ENCODE results near the gene NCKAP5. TPM values are rescaled to one million over a fixed set of nuclear protein-coding genes. Genes with fewer than 3 reads are reported as not detected.

Gene NCKAP5
- total RNA-seq, 3 donors from 2014 or later (not counting 1 experiment from before 2014, with no cell fraction given), result 0.12 to 0.20 TPM; not detected in 1

GRCh38 chr2:132690664-132691303 lies 877.5 kb downstream of the NCKAP5 start:
- DNase-seq (no peak), ATAC-seq (no peak)
- H3K36me3 ChIP-seq (ENCODE audit: control insufficient read depth, insufficient read depth, low read length), result no peaks in the 10 kb centered on the region
- no peak overlapping the region for H3K4me3 ChIP-seq (ENCODE audit: low read length)
- intact Hi-C loops (cut with micrococcal nuclease), result no loop called here
- no peaks in the 10 kb centered on the region for H3K27me3 ChIP-seq (ENCODE audit: control insufficient read depth, insufficient read depth, low read length)
- H3K4me1 ChIP-seq (ENCODE audit: control insufficient read depth, insufficient read depth, low read length), result no peaks in the 10 kb centered on the region
- H3K4me1 Mint-ChIP-seq, result no peaks in the 10 kb centered on the region
- H3K27ac ChIP-seq (ENCODE audit: low read length), result no peak overlapping the region
- H3K27ac Mint-ChIP-seq, result no peak overlapping the region
- no peaks in the 10 kb centered on the region for H3K27me3 Mint-ChIP-seq (ENCODE audit: low read depth in 2 of 2)
- no peaks in the 10 kb centered on the region for H3K36me3 Mint-ChIP-seq
- no peak overlapping the region for H3K4me3 Mint-ChIP-seq
- no peak for TF ChIP-seq CTCF (IDR thresholded peaks at IDR 0.05)
- 83% methylated on average over 1 of the region's 1 CpG for WGBS (ENCODE audit: insufficient coverage)
- peaks cover 7 to 12% of the 10 kb centered on the region in 2 donors for H3K9me3 Mint-ChIP-seq
- H3K9me3 ChIP-seq (ENCODE audit: control insufficient read depth, insufficient read depth, low read length), result no peaks in the 10 kb centered on the region

GRCh38 chr2:132681766-132682165 lies 886.5 kb downstream of the NCKAP5 start:
- 86% methylated on average over 1 of the region's 1 CpG for WGBS (ENCODE audit: insufficient coverage)
- no peak overlapping the region for H3K4me3 Mint-ChIP-seq
- no peak for TF ChIP-seq CTCF (IDR thresholded peaks at IDR 0.05)
- peaks cover 0 to 8% of the 10 kb centered on the region in 2 donors for H3K9me3 Mint-ChIP-seq
- no peaks in the 10 kb centered on the region for H3K27me3 Mint-ChIP-seq (ENCODE audit: low read depth in 2 of 2)
- DNase-seq (no peak), ATAC-seq (no peak)
- no peak overlapping the region for H3K4me3 ChIP-seq (ENCODE audit: low read length)
- no peak overlapping the region for H3K27ac Mint-ChIP-seq
- intact Hi-C loops (cut with micrococcal nuclease), result no loop called here
- no peaks in the 10 kb centered on the region for H3K27me3 ChIP-seq (ENCODE audit: control insufficient read depth, insufficient read depth, low read length)
- H3K27ac ChIP-seq (ENCODE audit: low read length), result no peak overlapping the region
- H3K4me1 ChIP-seq (ENCODE audit: control insufficient read depth, insufficient read depth, low read length), result no peaks in the 10 kb centered on the region
- no peaks in the 10 kb centered on the region for H3K36me3 Mint-ChIP-seq
- no peaks in the 10 kb centered on the region for H3K4me1 Mint-ChIP-seq
- H3K36me3 ChIP-seq (ENCODE audit: control insufficient read depth, insufficient read depth, low read length), result no peaks in the 10 kb centered on the region
- no peaks in the 10 kb centered on the region for H3K9me3 ChIP-seq (ENCODE audit: control insufficient read depth, insufficient read depth, low read length)

DNA sequence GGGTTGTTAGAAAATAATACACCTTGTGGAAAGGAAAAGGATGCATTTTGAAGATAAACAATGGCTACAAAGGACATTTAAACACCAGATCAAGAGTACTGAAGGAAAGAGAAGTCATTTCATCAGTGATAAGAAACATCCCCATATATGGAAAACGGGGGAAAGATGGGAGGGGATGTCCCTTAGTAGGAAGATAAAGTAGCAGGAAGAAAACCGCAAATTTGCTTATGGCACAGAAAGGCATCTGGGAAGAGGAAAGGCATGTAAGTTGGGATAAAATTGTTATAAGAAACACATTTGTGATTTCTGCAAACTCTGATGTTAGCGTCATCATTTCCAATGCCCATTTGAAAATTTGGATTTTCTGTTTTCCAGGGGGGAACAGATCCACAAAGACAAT lies 887.7 kb downstream of the NCKAP5 start:
- H3K27me3 Mint-ChIP-seq (ENCODE audit: low read depth in 2 of 2), result no peaks in the 10 kb centered on the region
- no peak overlapping the region for H3K27ac Mint-ChIP-seq
- Histone ChIP-seq H3K27me3 (ENCODE audit: control insufficient read depth, insufficient read depth, low read length) (no peaks in the 10 kb centered on the region), H3K4me1 (ENCODE audit: control insufficient read depth, insufficient read depth, low read length) (no peaks in the 10 kb centered on the region), H3K27ac (ENCODE audit: low read length) (no peak overlapping the region), H3K36me3 (ENCODE audit: control insufficient read depth, insufficient read depth, low read length) (no peaks in the 10 kb centered on the region), H3K4me3 (ENCODE audit: low read length) (no peak overlapping the region), H3K9me3 (ENCODE audit: control insufficient read depth, insufficient read depth, low read length) (no peaks in the 10 kb centered on the region)
- no peak for TF ChIP-seq CTCF (IDR thresholded peaks at IDR 0.05)
- DNase-seq (no peak), ATAC-seq (no peak)
- no peaks in the 10 kb centered on the region for H3K36me3 Mint-ChIP-seq
- H3K4me3 Mint-ChIP-seq, result no peak overlapping the region
- no peaks in the 10 kb centered on the region for H3K4me1 Mint-ChIP-seq
- H3K9me3 Mint-ChIP-seq, result peaks cover 0 to 8% of the 10 kb centered on the region in 2 donors
- 71% methylated on average over 3 of the region's 3 CpGs for WGBS (ENCODE audit: insufficient coverage)
- intact Hi-C loops (cut with micrococcal nuclease), result no loop called here

- H3K4me1 ChIP-seq (ENCODE audit: control insufficient read depth, insufficient read depth, low read length), result no peaks in the 10 kb centered on the region
- H3K36me3 ChIP-seq (ENCODE audit: control insufficient read depth, insufficient read depth, low read length), result no peaks in the 10 kb centered on the region
- no peak overlapping the region for H3K4me3 ChIP-seq (ENCODE audit: low read length)
- no peak overlapping the region for H3K27ac Mint-ChIP-seq
- ATAC-seq (no peak), DNase-seq (no peak)
- WGBS (ENCODE audit: insufficient coverage), result 63% methylated on average over 2 of the region's 2 CpGs
- TF ChIP-seq CTCF (IDR thresholded peaks at IDR 0.05), result no peak
- H3K27me3 ChIP-seq (ENCODE audit: control insufficient read depth, insufficient read depth, low read length), result no peaks in the 10 kb centered on the region
- H3K4me3 Mint-ChIP-seq, result no peak overlapping the region
- H3K9me3 Mint-ChIP-seq, result peaks cover 0 to 8% of the 10 kb centered on the region in 2 donors
- no peaks in the 10 kb centered on the region for H3K27me3 Mint-ChIP-seq (ENCODE audit: low read depth in 2 of 2)
- H3K36me3 Mint-ChIP-seq, result no peaks in the 10 kb centered on the region
- no peak overlapping the region for H3K27ac ChIP-seq (ENCODE audit: low read length)
- intact Hi-C loops (cut with micrococcal nuclease), result no loop called here
- H3K9me3 ChIP-seq (ENCODE audit: control insufficient read depth, insufficient read depth, low read length), result no peaks in the 10 kb centered on the region
- no peaks in the 10 kb centered on the region for H3K4me1 Mint-ChIP-seq
Measured at GRCh38 chr2:132678483-132678882, 889.8 kb downstream of the NCKAP5 start.
